Neutrophil (primary cell): ENCODE results near the gene RAMP1.
A peak's percentile ranks its signal among the peaks of the same experiment; 100 is the strongest.

Experiments
- H3K27ac ChIP-seq: fragments of 200-600 bp; sonication (generic); 2 replicates; pipeline ENCODE4 v1.5.1; 2016; ENCODE audit warnings: mild to moderate bottlenecking, moderate library complexity
- H3K27me3 ChIP-seq: fragments of 200-600 bp; sonication (generic); 2 replicates; pipeline ENCODE4 v1.6.0; 2016; ENCODE audit warnings: mild to moderate bottlenecking
- H3K36me3 ChIP-seq: fragments of 200-600 bp; sonication (generic); 2 replicates; pipeline ENCODE4 v1.5.1; 2017
- H3K4me1 ChIP-seq, 2 experiments: fragments of 200-600 bp in 1 of 2; sonication (generic) in 1 of 2; 1 replicate in 1 of 2; 2 replicates in 1 of 2; pipeline versions ENCODE4 v1.5.1 to v1.6.1; 2013 to 2016; ENCODE audit warnings: low read depth in 1 of 2, low read length in 1 of 2, mild to moderate bottlenecking in 1 of 2, moderate library complexity in 1 of 2; ENCODE audit not compliant: control insufficient read depth in 1 of 2, insufficient read depth in 1 of 2
- H3K4me3 ChIP-seq, 2 experiments: fragments of 200-600 bp in 1 of 2; sonication (generic) in 1 of 2; 1 replicate in 1 of 2; 2 replicates in 1 of 2; pipeline ENCODE4 v1.5.1; 2013 to 2016; ENCODE audit warnings: low read depth in 1 of 2, low read length in 1 of 2, mild to moderate bottlenecking in 1 of 2, moderate library complexity in 1 of 2
- H3K9me3 ChIP-seq: fragments of 200-600 bp; sonication (generic); 2 replicates; pipeline ENCODE4 v1.5.1; 2016
- CTCF ChIP-seq: fragments of 200-600 bp; sonication (generic); IDR thresholded peaks from 2 replicates; pipeline ENCODE4 v1.5.1; 2016; ENCODE audit warnings: antibody characterized with exemption

Gene RAMP1

GRCh38 chr2:237920673-237921072 lies 61.2 kb downstream of the RAMP1 start:
- peaks cover 8 to 16% of the 10 kb centered on the region in 2 experiments for H3K4me1 ChIP-seq
- no peak overlapping the region for H3K4me3 ChIP-seq
- TF ChIP-seq CTCF = no peak
- peaks cover 18% of the 10 kb centered on the region for H3K27me3 ChIP-seq
- no peaks in the 10 kb centered on the region for H3K36me3 ChIP-seq
- H3K9me3 ChIP-seq = no peaks in the 10 kb centered on the region
- no peak overlapping the region for H3K27ac ChIP-seq

- Histone ChIP-seq H3K27ac (no peak overlapping the region), H3K27me3 (peaks cover 18% of the 10 kb centered on the region), H3K36me3 (no peaks in the 10 kb centered on the region), H3K4me3 (no peak overlapping the region), H3K9me3 (no peaks in the 10 kb centered on the region), H3K4me1 (peaks cover 8 to 16% of the 10 kb centered on the region in 2 experiments)
- TF ChIP-seq CTCF = no peak
These were observed 62.6 kb downstream of the RAMP1 start for GRCh38 chr2:237921967-237922492.

GRCh38 chr2:237922641-237923361 lies 63.4 kb downstream of the RAMP1 start:
- H3K27me3 ChIP-seq = peaks cover 18% of the 10 kb centered on the region
- TF ChIP-seq CTCF = no peak

GRCh38 chr2:237923481-237924163 lies 64.2 kb downstream of the RAMP1 start:
- H3K27ac ChIP-seq = no peak overlapping the region
- H3K27me3 ChIP-seq = peaks cover 20% of the 10 kb centered on the region
- peak; percentile 93 for TF ChIP-seq CTCF
- H3K4me1 ChIP-seq = peaks cover 8 to 16% of the 10 kb centered on the region in 2 experiments
- peak overlapping the region; percentile 2 to 26 for H3K4me3 ChIP-seq
- H3K9me3 ChIP-seq = no peaks in the 10 kb centered on the region
- no peaks in the 10 kb centered on the region for H3K36me3 ChIP-seq

More at GRCh38 chr2:237922641-237923361, 63.4 kb downstream of the RAMP1 start:
- Histone ChIP-seq H3K4me3 (no peak overlapping the region), H3K9me3 (no peaks in the 10 kb centered on the region), H3K27ac (no peak overlapping the region), H3K4me1 (peaks cover 8 to 16% of the 10 kb centered on the region in 2 experiments), H3K36me3 (no peaks in the 10 kb centered on the region)

GRCh38 chr2:237924164-237924534 lies 64.7 kb downstream of the RAMP1 start:
- Histone ChIP-seq H3K36me3 (no peaks in the 10 kb centered on the region), H3K9me3 (no peaks in the 10 kb centered on the region), H3K4me1 (peaks cover 8 to 16% of the 10 kb centered on the region in 2 experiments), H3K27me3 (peaks cover 22% of the 10 kb centered on the region), H3K4me3 (no peak overlapping the region), H3K27ac (no peak overlapping the region)
- no peak for TF ChIP-seq CTCF
